Activated CD4-positive, alpha-beta T cell treated with anti-CD3 and anti-CD28 coated beads, Interleukin-2, amount 50 U/mL, for 16 hours (primary cell): ENCODE measurements around the gene ENTPD3.

ENCODE experiments used
- DNase-seq: peaks from one replicate; pipeline ENCODE4 v3.0.0-alpha.2; 2020

ENTPD3 gene

GRCh38 chr3:40463579-40463978 lies 76.6 kb downstream of the ENTPD3 start:
- no peak for DNase-seq

GRCh38 chr3:40464339-40465110 lies 77.5 kb downstream of the ENTPD3 start:
- no peak for DNase-seq

- DNase-seq = no peak
Observed at GRCh38 chr3:40465111-40465407, 78.1 kb downstream of the ENTPD3 start.

GRCh38 chr3:40465456-40465855 lies 78.5 kb downstream of the ENTPD3 start:
- no peak for DNase-seq

- no peak for DNase-seq
Observed at GRCh38 chr3:40468018-40468417, 81.0 kb downstream of the ENTPD3 start.

- no peak for DNase-seq
Observed at GRCh38 chr3:40470701-40471100, 83.7 kb downstream of the ENTPD3 start.

GRCh38 chr3:40476478-40477470 lies 89.8 kb downstream of the ENTPD3 start, which contains the start of gene ZNF619:
Gene ZNF619, plus strand, starts transcription at chr3:40477122. Its CDS starts 858 bp downstream, at chr3:40477980.
- DNase-seq = peak; percentile 55

- DNase-seq = no peak
Observed at GRCh38 chr3:40477666-40478065, 90.7 kb downstream of the ENTPD3 start.
